Activated naive CD4-positive, alpha-beta T cell treated with Interleukin-2 at 50 U/mL for 16 hours (primary cell): ENCODE measurements around the gene XDH.

ENCODE experiments used
- DNase-seq: peaks from one replicate; pipeline ENCODE4 v3.0.0-alpha.2; 2020

The XDH gene

DNA sequence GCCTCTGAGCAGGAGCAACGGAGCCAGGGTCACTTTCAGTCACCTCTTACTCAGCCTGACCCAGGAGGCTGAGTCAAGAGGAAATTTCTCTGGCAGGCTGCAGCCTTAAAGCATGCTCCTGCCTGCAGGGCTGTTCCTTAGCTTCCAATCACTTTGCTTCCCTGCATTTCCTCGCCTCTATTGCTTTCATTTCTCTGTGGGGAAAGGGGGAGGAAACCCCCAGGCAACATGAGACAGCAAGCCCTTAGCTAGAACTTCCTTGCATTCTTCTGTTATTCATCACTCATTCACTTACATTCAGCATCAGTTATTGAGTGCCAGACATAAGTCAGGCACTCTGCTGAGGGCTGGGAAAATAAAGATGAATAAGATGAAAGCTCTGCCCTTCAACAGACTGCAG is 13.0 kb downstream of the XDH start:
- no peak for DNase-seq

DNA sequence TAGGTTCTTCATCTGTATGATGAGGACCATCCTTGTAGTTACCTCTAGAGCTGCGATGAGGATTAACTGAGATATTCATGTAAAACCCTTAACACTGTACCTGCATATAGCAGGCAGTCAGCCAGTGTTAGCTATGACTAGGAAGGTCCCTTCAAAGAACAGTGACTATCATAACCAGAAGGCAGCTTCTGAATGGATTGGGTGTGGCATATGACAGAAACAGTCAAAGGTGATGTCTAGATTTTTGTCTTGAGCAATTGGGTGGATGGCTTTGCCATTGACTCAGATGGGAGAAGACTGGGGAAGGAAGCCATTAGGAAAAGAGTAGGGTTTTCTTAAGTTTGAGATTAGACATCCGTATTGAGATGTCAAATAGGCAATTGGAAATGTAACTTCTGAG is 15.7 kb downstream of the XDH start:
- DNase-seq = no peak

DNA sequence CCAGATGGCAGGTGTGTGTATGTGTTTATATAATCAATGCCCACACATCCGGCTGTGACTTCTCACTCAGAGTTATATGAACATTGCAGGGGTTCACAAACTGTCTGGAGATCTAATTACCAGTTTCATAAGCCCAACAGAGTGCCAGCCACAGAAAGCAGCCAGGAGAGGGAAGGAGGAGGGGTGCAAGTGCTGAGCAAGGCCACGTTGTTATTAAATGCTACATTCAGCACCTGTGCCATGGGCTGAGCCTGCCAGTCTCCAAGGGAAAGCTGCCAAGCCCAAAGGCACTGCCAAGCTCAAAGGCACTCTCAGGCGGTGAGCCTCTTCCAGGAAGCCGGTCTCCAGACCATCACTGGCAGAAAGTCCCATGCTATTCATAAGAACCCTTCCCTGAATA is 17.4 kb downstream of the XDH start:
- no peak for DNase-seq

- no peak for DNase-seq
Observed at GRCh38 chr2:31390324-31390723, 24.2 kb downstream of the XDH start.

GRCh38 chr2:31388736-31389135 is 25.8 kb downstream of the XDH start:
- DNase-seq = no peak

DNA sequence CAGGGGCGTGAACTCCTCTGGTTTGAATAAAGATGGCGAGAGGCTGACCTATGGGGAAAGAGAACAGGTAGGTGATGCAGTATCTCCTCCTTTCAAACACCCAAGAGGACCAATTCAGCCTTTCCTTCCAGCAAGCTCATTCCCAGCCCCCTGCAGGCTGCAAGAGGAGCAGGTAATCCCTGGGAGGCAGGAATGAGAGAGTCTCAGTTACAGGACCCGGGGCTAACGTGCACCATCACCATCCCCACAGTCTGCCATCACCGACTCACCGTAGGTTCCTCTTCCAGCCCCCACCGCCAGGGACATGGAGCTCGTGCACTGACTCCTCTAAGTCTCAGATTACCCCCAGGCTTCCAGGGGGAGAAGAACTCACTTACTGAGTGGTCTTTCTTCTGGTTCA is 26.7 kb downstream of the XDH start:
- DNase-seq = no peak

DNA sequence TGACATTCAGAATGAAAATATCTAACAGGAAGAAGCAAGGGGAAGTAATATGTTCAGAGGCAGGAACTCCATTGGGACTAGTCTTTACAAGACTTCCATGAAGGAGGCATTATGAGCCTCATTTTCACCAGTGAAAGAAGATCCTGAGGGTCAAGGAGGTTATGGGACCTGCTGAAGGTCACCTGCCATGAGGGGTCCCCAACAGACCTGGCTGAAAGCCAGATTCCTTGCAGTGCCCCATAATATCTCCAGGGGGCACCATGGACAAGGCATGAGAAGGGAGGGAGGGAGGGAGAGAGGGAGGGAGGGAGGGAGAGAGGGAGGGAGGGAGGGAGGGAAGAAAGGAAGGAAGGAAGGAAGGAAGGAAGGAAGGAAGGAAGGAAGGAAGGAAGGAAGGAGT is 27.9 kb downstream of the XDH start:
- no peak for DNase-seq

GRCh38 chr2:31386172-31386571 is 28.4 kb downstream of the XDH start:
- no peak for DNase-seq

- DNase-seq = no peak
Observed at GRCh38 chr2:31384771-31385276, 29.7 kb downstream of the XDH start.

DNA sequence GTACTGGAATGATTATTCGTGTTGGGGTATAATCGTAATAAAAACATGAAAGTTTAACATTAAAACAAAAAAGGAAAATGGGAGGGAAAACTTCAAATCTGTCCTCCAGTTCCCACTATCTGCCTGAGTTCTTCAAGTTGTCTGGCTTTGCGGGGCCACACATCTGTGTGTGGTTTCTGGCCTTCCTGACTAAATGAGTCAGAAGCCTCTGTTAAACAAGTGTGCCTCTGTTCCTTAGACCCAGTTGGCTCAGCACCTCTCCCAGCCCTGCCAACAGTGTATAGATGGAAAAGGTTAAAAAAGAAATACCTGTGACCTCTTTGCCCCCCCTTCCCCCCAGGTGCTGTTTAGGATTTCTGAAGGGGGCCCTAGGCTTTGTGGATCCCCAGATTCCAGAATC is 30.2 kb downstream of the XDH start:
- no peak for DNase-seq

GRCh38 chr2:31383471-31384153 is 30.9 kb downstream of the XDH start:
- DNase-seq = no peak

GRCh38 chr2:31382452-31383120 is 32.0 kb downstream of the XDH start:
- no peak for DNase-seq

- no peak for DNase-seq
Observed at GRCh38 chr2:31381601-31382000, 32.9 kb downstream of the XDH start.

- no peak for DNase-seq
Observed at GRCh38 chr2:31380243-31380642, 34.3 kb downstream of the XDH start.

- DNase-seq = no peak
Observed at GRCh38 chr2:31379747-31380146, 34.8 kb downstream of the XDH start.

- no peak for DNase-seq
Observed at GRCh38 chr2:31378791-31379501, 35.6 kb downstream of the XDH start.

DNA sequence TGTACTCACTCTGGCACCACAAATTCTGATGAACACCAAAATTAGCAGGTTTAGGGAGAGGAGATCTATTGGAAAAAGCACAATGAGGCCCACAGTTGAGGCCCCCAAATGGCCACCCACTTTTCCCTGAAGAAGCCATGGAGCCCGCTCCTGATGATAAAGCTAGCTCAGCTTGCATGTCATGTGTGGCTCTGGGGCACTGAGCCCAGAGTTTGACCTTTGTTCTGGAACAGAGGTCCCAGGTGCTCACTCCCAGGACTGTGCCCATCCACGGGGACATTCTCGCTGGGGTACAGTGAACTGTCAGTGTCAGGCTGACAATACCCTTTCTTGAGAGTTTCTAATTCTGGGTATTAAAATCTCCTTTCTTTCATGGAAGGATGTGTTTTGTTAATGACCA is 36.2 kb downstream of the XDH start:
- no peak for DNase-seq

DNA sequence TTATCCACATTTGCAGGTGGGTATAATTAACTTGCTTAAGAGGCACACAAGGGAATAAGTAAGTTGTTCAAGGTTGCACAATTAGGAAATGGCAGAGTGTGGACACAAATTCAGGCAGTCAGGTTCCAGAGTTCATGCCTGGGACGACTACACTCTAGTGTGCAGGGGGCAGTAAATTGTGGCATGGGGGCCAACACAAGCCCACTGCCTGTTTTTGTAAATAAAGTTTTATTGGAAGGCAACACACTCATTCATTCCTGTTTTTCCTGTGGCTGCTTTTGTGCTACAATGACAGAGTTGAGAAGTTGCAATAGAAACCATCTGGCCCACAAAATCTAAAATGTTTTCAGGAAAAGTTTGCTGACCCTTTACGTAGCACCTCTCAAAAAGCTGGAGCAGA is 41.4 kb downstream of the XDH start:
- DNase-seq = no peak

DNA sequence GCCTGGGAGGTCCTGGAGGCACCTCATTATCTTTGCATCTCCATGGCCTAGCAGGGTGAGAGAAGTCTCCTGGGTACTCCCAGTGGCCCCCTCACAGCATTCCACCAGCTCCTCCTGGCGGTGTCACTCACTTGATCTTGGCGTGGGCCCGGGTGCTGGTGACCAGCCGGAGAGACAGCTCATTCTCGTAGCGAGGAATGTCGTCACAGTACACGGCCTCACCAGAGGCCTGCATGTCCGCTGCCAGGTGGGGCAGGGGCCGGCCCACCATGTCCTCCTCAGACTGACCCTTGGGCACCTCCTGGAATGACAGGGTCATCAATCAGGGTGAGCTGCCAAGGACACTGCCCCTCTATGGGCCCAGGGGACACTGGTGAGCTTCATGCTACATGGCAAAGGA is 42.4 kb downstream of the XDH start:
- no peak for DNase-seq

- no peak for DNase-seq
Observed at GRCh38 chr2:31371691-31372090, 42.9 kb downstream of the XDH start.

DNA sequence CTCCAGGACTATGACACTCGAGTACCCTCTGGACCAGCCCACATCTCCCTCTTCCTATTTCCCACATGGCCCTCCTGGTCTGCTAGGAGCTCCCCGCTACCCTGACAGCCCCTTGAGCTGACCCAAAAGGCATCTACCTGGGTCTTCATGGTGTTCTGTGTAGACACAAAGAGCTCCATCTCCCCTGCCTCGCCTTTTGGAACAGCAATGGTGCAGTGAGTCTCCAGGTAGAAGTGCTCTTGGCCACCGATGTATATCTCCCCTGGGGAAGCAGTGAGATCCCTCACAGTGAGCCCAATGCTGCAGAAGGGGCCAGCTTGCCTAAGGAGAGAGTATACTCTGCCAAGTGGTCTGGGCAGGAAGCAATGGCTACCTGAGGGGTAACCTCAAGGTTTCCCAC is 47.8 kb downstream of the XDH start:
- DNase-seq = no peak

DNA sequence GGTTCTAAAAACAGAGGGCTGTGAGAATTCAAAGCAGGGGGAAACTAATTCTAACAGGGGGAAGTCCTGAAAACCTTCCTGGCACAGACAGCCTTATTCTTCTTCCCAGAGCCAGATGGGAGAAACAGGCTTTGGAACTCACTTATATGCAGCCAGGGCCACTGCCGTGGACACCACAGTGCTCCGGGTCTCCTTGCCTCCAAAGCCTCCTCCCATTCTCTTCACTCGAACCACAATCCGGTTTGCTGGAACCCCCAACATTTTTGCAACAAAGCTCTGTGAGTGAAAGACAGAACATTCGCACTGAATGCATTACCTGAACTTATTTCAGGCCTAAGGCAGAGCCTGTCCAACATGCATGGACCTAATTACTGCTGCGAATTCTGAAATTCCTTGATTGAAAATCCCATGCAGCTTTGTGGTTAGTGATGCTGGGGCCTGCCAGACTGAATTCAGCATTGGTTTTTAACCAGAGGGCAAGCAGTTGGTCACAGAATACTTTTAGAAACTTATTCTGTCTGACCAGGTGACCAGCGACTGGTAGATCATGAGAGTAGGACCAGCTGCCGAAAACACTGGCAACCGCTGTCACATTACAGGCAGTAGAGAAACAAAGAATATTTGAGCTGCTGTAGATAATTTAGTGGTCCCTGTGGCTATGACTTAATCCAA is 48.6 kb downstream of the XDH start:
- DNase-seq = no peak

DNA sequence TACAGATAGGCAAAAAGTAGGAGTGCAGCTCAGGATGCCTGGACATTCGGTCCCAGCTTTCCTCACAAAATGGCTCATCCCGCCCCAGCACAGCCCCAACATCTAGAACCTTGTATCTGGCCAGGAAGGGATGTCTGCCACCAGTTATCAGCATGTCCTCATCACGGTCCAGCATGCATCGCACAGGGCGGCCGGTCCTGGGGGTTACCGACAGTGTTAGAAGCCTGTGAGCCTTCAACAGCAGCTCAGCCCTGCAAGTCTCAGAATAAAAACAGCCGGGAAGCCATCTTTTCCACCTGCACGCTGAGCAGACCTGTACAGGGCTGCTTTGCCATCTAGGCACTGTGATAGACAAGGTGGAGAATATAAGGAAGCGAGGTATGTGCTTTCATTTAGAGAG is 49.2 kb downstream of the XDH start:
- DNase-seq = no peak
